Subcutaneous abdominal adipose tissue (tissue), 5 donors: Measurements from ENCODE around the gene MCF2L2.

Experiments
- H3K27ac ChIP-seq: one replicate; pipeline ENCODE4 v1.7.0; 2013; ENCODE audit warnings: low read depth, mild to moderate bottlenecking, inconsistent platforms, low read length, moderate library complexity
- H3K27me3 ChIP-seq, 5 donors: one replicate each; pipeline ENCODE4 v1.7.0; 2013; ENCODE audit warnings: low read length in 5 of 5, inconsistent platforms in 1 of 5; ENCODE audit not compliant: control insufficient read depth in 5 of 5, insufficient read depth in 4 of 5
- H3K36me3 ChIP-seq, 5 donors: one replicate each; pipeline ENCODE4 v1.7.0; 2013; ENCODE audit warnings: low read length in 5 of 5; ENCODE audit not compliant: control insufficient read depth in 5 of 5, insufficient read depth in 5 of 5
- H3K4me1 ChIP-seq, 5 donors: one replicate each; pipeline ENCODE4 v1.7.0; 2013; ENCODE audit warnings: low read length in 5 of 5, mild to moderate bottlenecking in 3 of 5, moderate library complexity in 1 of 5; ENCODE audit not compliant: control insufficient read depth in 5 of 5, insufficient read depth in 5 of 5
- H3K4me3 ChIP-seq, 5 donors: one replicate each; pipeline ENCODE4 v1.7.0; 2013; ENCODE audit warnings: low read length in 5 of 5, low read depth in 1 of 5
- H3K9ac ChIP-seq, 5 donors: one replicate each; pipeline ENCODE4 v1.7.0; 2013; ENCODE audit warnings: low read length in 5 of 5, mild to moderate bottlenecking in 4 of 5, moderate library complexity in 3 of 5
- H3K9me3 ChIP-seq, 5 donors: one replicate each; pipeline ENCODE4 v1.7.0; 2013; ENCODE audit warnings: low read length in 5 of 5; ENCODE audit not compliant: control insufficient read depth in 5 of 5
- donor health status: healthy.
- donor health status: healthy.
- donor health status: healthy.
- donor health status: healthy.
- donor health status: healthy.

The MCF2L2 gene

GRCh38 chr3:183317886-183318865, 110.2 kb downstream of the MCF2L2 start:
- Histone ChIP-seq H3K27ac (no peak overlapping the region), H3K9me3 (no peaks in the 10 kb centered on the region), H3K36me3 (no peaks in the 10 kb centered on the region), H3K4me3 (no peak overlapping the region), H3K9ac (no peak overlapping the region), H3K27me3 (no peaks in the 10 kb centered on the region), H3K4me1 (peaks cover 0 to 3% (median 0%) of the 10 kb centered on the region in 5 donors)

GRCh38 chr3:183317271-183317670, 111.1 kb downstream of the MCF2L2 start:
- no peak overlapping the region for H3K9ac ChIP-seq
- no peaks in the 10 kb centered on the region for H3K9me3 ChIP-seq
- H3K4me1 ChIP-seq = peaks cover 0 to 3% (median 0%) of the 10 kb centered on the region in 5 donors
- no peaks in the 10 kb centered on the region for H3K36me3 ChIP-seq
- no peak overlapping the region for H3K4me3 ChIP-seq
- no peak overlapping the region for H3K27ac ChIP-seq
- no peaks in the 10 kb centered on the region for H3K27me3 ChIP-seq

- H3K36me3 ChIP-seq = no peaks in the 10 kb centered on the region
- H3K4me1 ChIP-seq = peaks cover 0 to 3% (median 0%) of the 10 kb centered on the region in 5 donors
- H3K4me3 ChIP-seq = no peak overlapping the region
- H3K27me3 ChIP-seq = no peaks in the 10 kb centered on the region
- no peak overlapping the region for H3K27ac ChIP-seq
- no peak overlapping the region for H3K9ac ChIP-seq
- H3K9me3 ChIP-seq = no peaks in the 10 kb centered on the region
These were observed 112.7 kb downstream of the MCF2L2 start for GRCh38 chr3:183315739-183316138.

- Histone ChIP-seq H3K9me3 (no peaks in the 10 kb centered on the region), H3K9ac (no peak overlapping the region), H3K4me3 (no peak overlapping the region), H3K36me3 (no peaks in the 10 kb centered on the region), H3K27me3 (no peaks in the 10 kb centered on the region), H3K4me1 (peaks cover 0 to 12% (median 6%) of the 10 kb centered on the region in 5 donors), H3K27ac (no peak overlapping the region)
These were observed 114.7 kb downstream of the MCF2L2 start for GRCh38 chr3:183313764-183314163.

- no peak overlapping the region for H3K4me3 ChIP-seq
- H3K4me1 ChIP-seq = peaks cover 0 to 15% (median 6%) of the 10 kb centered on the region in 5 donors
- H3K9ac ChIP-seq = no peak overlapping the region
- H3K27me3 ChIP-seq = no peaks in the 10 kb centered on the region
- H3K27ac ChIP-seq = no peak overlapping the region
- H3K36me3 ChIP-seq = no peaks in the 10 kb centered on the region
- H3K9me3 ChIP-seq = no peaks in the 10 kb centered on the region
These were observed 115.1 kb downstream of the MCF2L2 start for GRCh38 chr3:183313351-183313750.

- Histone ChIP-seq H3K36me3 (no peaks in the 10 kb centered on the region), H3K4me1 (peaks cover 0 to 22% (median 6%) of the 10 kb centered on the region in 5 donors), H3K9ac (no peak overlapping the region), H3K4me3 (no peak overlapping the region), H3K27me3 (no peaks in the 10 kb centered on the region), H3K9me3 (no peaks in the 10 kb centered on the region), H3K27ac (no peak overlapping the region)
These were observed 116.0 kb downstream of the MCF2L2 start for GRCh38 chr3:183312433-183312832.

GRCh38 chr3:183310936-183311335, 117.5 kb downstream of the MCF2L2 start:
- H3K4me3 ChIP-seq = no peak overlapping the region

GRCh38 chr3:183309276-183309675, 119.1 kb downstream of the MCF2L2 start:
- H3K4me1 ChIP-seq = peaks cover 0 to 27% (median 8%) of the 10 kb centered on the region in 5 donors
- no peaks in the 10 kb centered on the region for H3K9me3 ChIP-seq
- no peak overlapping the region for H3K4me3 ChIP-seq
- H3K27ac ChIP-seq = no peak overlapping the region
- no peaks in the 10 kb centered on the region for H3K36me3 ChIP-seq
- H3K27me3 ChIP-seq = no peaks in the 10 kb centered on the region
- no peak overlapping the region for H3K9ac ChIP-seq

More at GRCh38 chr3:183310936-183311335, 117.5 kb downstream of the MCF2L2 start:
- no peak overlapping the region for H3K27ac ChIP-seq
- H3K36me3 ChIP-seq = no peaks in the 10 kb centered on the region
- H3K27me3 ChIP-seq = no peaks in the 10 kb centered on the region
- peaks cover 0 to 27% (median 8%) of the 10 kb centered on the region in 5 donors for H3K4me1 ChIP-seq
- no peaks in the 10 kb centered on the region for H3K9me3 ChIP-seq
- no peak overlapping the region for H3K9ac ChIP-seq

GRCh38 chr3:183308751-183309150, 119.7 kb downstream of the MCF2L2 start:
- H3K9ac ChIP-seq = no peak overlapping the region
- no peaks in the 10 kb centered on the region for H3K9me3 ChIP-seq
- no peak overlapping the region for H3K27ac ChIP-seq
- H3K36me3 ChIP-seq = no peaks in the 10 kb centered on the region
- H3K4me3 ChIP-seq = no peak overlapping the region
- no peaks in the 10 kb centered on the region for H3K27me3 ChIP-seq
- H3K4me1 ChIP-seq = peaks cover 0 to 26% (median 8%) of the 10 kb centered on the region in 5 donors

GRCh38 chr3:183307749-183308148, 120.7 kb downstream of the MCF2L2 start:
- H3K36me3 ChIP-seq = no peaks in the 10 kb centered on the region
- H3K9me3 ChIP-seq = no peaks in the 10 kb centered on the region
- no peak overlapping the region for H3K9ac ChIP-seq
- H3K4me3 ChIP-seq = no peak overlapping the region
- H3K27me3 ChIP-seq = no peaks in the 10 kb centered on the region
- no peak overlapping the region for H3K27ac ChIP-seq
- peaks cover 0 to 24% (median 8%) of the 10 kb centered on the region in 5 donors for H3K4me1 ChIP-seq
